GM23338 (cell line): Measurements from ENCODE around the gene DCAF5. TPM values are rescaled to one million over a fixed set of nuclear protein-coding genes. Genes with fewer than 3 reads are reported as not detected.

Source experiments
- ATAC-seq: fragments of 200-7000 bp; cut with Tn5 transposase; 3 replicates; pipeline ENCODE4 v1.9.1; 2020
- DNase-seq: peaks from one replicate; pipeline ENCODE4 v3.0.0-alpha.2; 2015; ENCODE audit warnings: low spot score
- H2AFZ ChIP-seq: fragments of 200-600 bp; sonication (generic); 2 replicates; pipeline ENCODE4 v1.8.0; 2016; ENCODE audit warnings: antibody characterized with exemption, mild to moderate bottlenecking, moderate library complexity
- H3F3A ChIP-seq: fragments of 200-600 bp; sonication (generic); replicated peaks from 2 replicates; pipeline ENCODE4 v1.8.0; 2017; ENCODE audit warnings: antibody characterized with exemption, mixed run types, low read depth
- H3K27ac ChIP-seq: fragments of 200-600 bp; sonication (generic); 2 replicates; pipeline ENCODE4 v1.6.1; 2016; ENCODE audit warnings: low read depth
- H3K27me3 ChIP-seq: fragments of 200-600 bp; sonication (generic); 2 replicates; pipeline ENCODE4 v1.8.0; 2016; ENCODE audit warnings: mild to moderate bottlenecking, mixed run types, moderate library complexity; ENCODE audit not compliant: insufficient read depth
- H3K36me3 ChIP-seq: fragments of 200-600 bp; sonication (generic); 2 replicates; pipeline ENCODE4 v1.8.0; 2016; ENCODE audit warnings: mild to moderate bottlenecking; ENCODE audit not compliant: insufficient read depth
- H3K4me1 ChIP-seq: fragments of 200-600 bp; sonication (generic); 2 replicates; pipeline ENCODE4 v1.8.0; 2016; ENCODE audit warnings: mild to moderate bottlenecking, moderate library complexity; ENCODE audit not compliant: insufficient read depth
- H3K4me2 ChIP-seq: fragments of 200-600 bp; sonication (generic); 2 replicates; pipeline ENCODE4 v1.7.1; 2017; ENCODE audit warnings: mixed run types
- H3K4me3 ChIP-seq: fragments of 200-600 bp; sonication (generic); 2 replicates; pipeline ENCODE4 v1.6.1; 2016; ENCODE audit warnings: mixed run types
- H3K79me2 ChIP-seq: fragments of 200-600 bp; sonication (generic); replicated peaks from 2 replicates; pipeline ENCODE4 v1.8.0; 2017; ENCODE audit warnings: mild to moderate bottlenecking; ENCODE audit not compliant: insufficient read depth
- H3K9me2 ChIP-seq: fragments of 200-600 bp; sonication (generic); 2 replicates; pipeline ENCODE4 v1.8.0; 2017; ENCODE audit not compliant: insufficient read depth
- H4K20me1 ChIP-seq: fragments of 200-600 bp; sonication (generic); replicated peaks from 2 replicates; pipeline ENCODE4 v1.8.0; 2017; ENCODE audit warnings: mild to moderate bottlenecking; ENCODE audit not compliant: insufficient read depth
- H3K27ac Mint-ChIP-seq: 2 replicates; pipeline ENCODE4 v1.8.0; 2020; ENCODE audit warnings: inconsistent platforms, mild to moderate bottlenecking, moderate library complexity, mixed read lengths
- H3K27me3 Mint-ChIP-seq: 3 replicates; pipeline ENCODE4 v1.8.0; 2022; ENCODE audit warnings: low read depth, mild to moderate bottlenecking, moderate library complexity, mixed read lengths, inconsistent platforms; ENCODE audit not compliant: insufficient read depth, poor library complexity
- H3K36me3 Mint-ChIP-seq: 3 replicates; pipeline ENCODE4 v1.8.0; 2021; ENCODE audit warnings: low read depth, mild to moderate bottlenecking, inconsistent platforms, moderate library complexity, mixed read lengths
- H3K4me1 Mint-ChIP-seq: 3 replicates; pipeline ENCODE4 v1.8.0; 2020; ENCODE audit warnings: mild to moderate bottlenecking, inconsistent platforms, mixed read lengths
- H3K4me3 Mint-ChIP-seq: 3 replicates; pipeline ENCODE4 v1.8.0; 2021; ENCODE audit warnings: moderate library complexity, mild to moderate bottlenecking, inconsistent platforms, mixed read lengths
- H3K9me3 Mint-ChIP-seq: 3 replicates; pipeline ENCODE4 v1.8.0; 2020; ENCODE audit warnings: moderate library complexity, mild to moderate bottlenecking, inconsistent platforms, mixed read lengths
- CREB1 ChIP-seq: fragments of 250-450 bp; sonication (Bioruptor Pico); IDR thresholded peaks from 2 replicates; pipeline ENCODE4 v1.5.0; 2020; ENCODE audit warnings: low read depth, mild to moderate bottlenecking, moderate library complexity
- CTCF ChIP-seq, 2 experiments: fragments of 200-600 bp in 1 of 2; sonication (generic) in 1 of 2; conservative IDR thresholded peaks; 2 replicates each; pipeline versions ENCODE4 v1.5.1 to v1.6.1; 2016 to 2017; ENCODE audit warnings: antibody characterized with exemption in 2 of 2, low read depth in 2 of 2, mild to moderate bottlenecking in 2 of 2, moderate library complexity in 1 of 2
- EZH2 ChIP-seq: fragments of 200-600 bp; sonication (generic); IDR thresholded peaks from one replicate; pipeline ENCODE4 v1.8.0; 2017; ENCODE audit warnings: antibody characterized with exemption, mild to moderate bottlenecking, low read depth; ENCODE audit not compliant: unreplicated experiment
- EZH2phosphoT487 ChIP-seq: fragments of 200-600 bp; sonication (generic); IDR thresholded peaks from one replicate; pipeline ENCODE4 v1.8.1; 2018; ENCODE audit warnings: antibody characterized with exemption; ENCODE audit not compliant: unreplicated experiment
- JUNB ChIP-seq: IDR thresholded peaks from one replicate; pipeline ENCODE4 v1.6.1; 2016; ENCODE audit warnings: antibody characterized with exemption; ENCODE audit not compliant: unreplicated experiment
- NANOG ChIP-seq: IDR thresholded peaks from 2 replicates; pipeline ENCODE4 v1.6.1; 2016; ENCODE audit warnings: antibody characterized with exemption, borderline replicate concordance
- POLR2AphosphoS5 ChIP-seq: IDR thresholded peaks from 2 replicates; pipeline ENCODE4 v1.6.1; 2016; ENCODE audit warnings: antibody characterized with exemption, low read depth
- STAT1 ChIP-seq: IDR thresholded peaks from one replicate; pipeline ENCODE4 v1.6.1; 2016; ENCODE audit warnings: antibody characterized with exemption; ENCODE audit not compliant: unreplicated experiment
- ZNF114 ChIP-seq: fragments of 250-450 bp; sonication (Bioruptor Pico); IDR thresholded peaks from 2 replicates; pipeline ENCODE4 v1.5.0; 2020; ENCODE audit warnings: mild to moderate bottlenecking, moderate library complexity
- ZNF331 ChIP-seq: fragments of 250-450 bp; sonication (Bioruptor Pico); IDR thresholded peaks from 2 replicates; pipeline ENCODE4 v1.5.0; 2020; ENCODE audit warnings: low read depth, mild to moderate bottlenecking, moderate library complexity
- polyA plus RNA-seq: library from polyadenylated mRNA; unstranded; fragments of >200 nt; fragmentation: Nextera tagmentation; extraction: Ambion mirVana; gene quantifications from 2 replicates; pipeline ENCODE4 v1.2.1, GENCODE V29; 2016
- total RNA-seq: library from RNA; depleted of rRNA; stranded (reverse); fragments of >200 nt; shearing (Covaris generic); gene quantifications from 2 replicates; pipeline ENCODE4 v1.2.3, GENCODE V29; 2014
- TF ChIP-seq, protein P1 (sequence below): IDR thresholded peaks from 2 replicates; pipeline ENCODE4 v1.6.1; 2016; ENCODE audit warnings: antibody characterized with exemption

The DCAF5 gene
- total and polyA plus RNA-seq, 2 experiments from 2014 or later: 14.0 to 15.2 TPM

GRCh38 chr14:69149461-69150244 is 3.3 kb downstream of the DCAF5 start (continued):
- TF ChIP-seq JUNB: no peak
- TF ChIP-seq CTCF (conservative IDR thresholded peaks at IDR 0.05; ENCODE audit: low read depth in 2 of 2): no peak
- TF ChIP-seq, protein P1, sequence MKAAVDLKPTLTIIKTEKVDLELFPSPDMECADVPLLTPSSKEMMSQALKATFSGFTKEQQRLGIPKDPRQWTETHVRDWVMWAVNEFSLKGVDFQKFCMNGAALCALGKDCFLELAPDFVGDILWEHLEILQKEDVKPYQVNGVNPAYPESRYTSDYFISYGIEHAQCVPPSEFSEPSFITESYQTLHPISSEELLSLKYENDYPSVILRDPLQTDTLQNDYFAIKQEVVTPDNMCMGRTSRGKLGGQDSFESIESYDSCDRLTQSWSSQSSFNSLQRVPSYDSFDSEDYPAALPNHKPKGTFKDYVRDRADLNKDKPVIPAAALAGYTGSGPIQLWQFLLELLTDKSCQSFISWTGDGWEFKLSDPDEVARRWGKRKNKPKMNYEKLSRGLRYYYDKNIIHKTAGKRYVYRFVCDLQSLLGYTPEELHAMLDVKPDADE: no peak
- no peak for TF ChIP-seq POLR2AphosphoS5
- TF ChIP-seq ZNF331 (CRISPR knock-in tag): no peak
- no peak for TF ChIP-seq EZH2phosphoT487

- H3K79me2 ChIP-seq: peaks cover 39% of the 10 kb centered on the region
- no peak for TF ChIP-seq STAT1
- TF ChIP-seq NANOG: no peak
- TF ChIP-seq EZH2phosphoT487: no peak
- TF ChIP-seq JUNB: no peak
- TF ChIP-seq ZNF114 (CRISPR knock-in tag): no peak
- TF ChIP-seq CTCF (conservative IDR thresholded peaks at IDR 0.05; ENCODE audit: low read depth in 2 of 2): no peak
- no peak for TF ChIP-seq POLR2AphosphoS5
- TF ChIP-seq CREB1 (CRISPR knock-in tag): no peak
- TF ChIP-seq, protein P1: no peak
- TF ChIP-seq EZH2: no peak
Measured at GRCh38 chr14:69142101-69142500, 10.8 kb downstream of the DCAF5 start.

More at GRCh38 chr14:69142101-69142500, 10.8 kb downstream of the DCAF5 start:
- H3K4me2 ChIP-seq: no peak overlapping the region
- H3K4me1 ChIP-seq: peaks cover 9% of the 10 kb centered on the region
- H3K27me3 ChIP-seq: no peaks in the 10 kb centered on the region
- no peak overlapping the region for H2AFZ ChIP-seq
- Mint-ChIP-seq H3K4me1 (peaks cover 24% of the 10 kb centered on the region), H3K4me3 (no peak overlapping the region), H3K27me3 (no peaks in the 10 kb centered on the region), H3K9me3 (no peaks in the 10 kb centered on the region), H3K36me3 (no peaks in the 10 kb centered on the region), H3K27ac (no peak overlapping the region)
- no peak overlapping the region for H3K4me3 ChIP-seq
- H3F3A ChIP-seq: no peaks in the 10 kb centered on the region
- peaks cover 3% of the 10 kb centered on the region; the same call in 1 of the 2 replicates for H4K20me1 ChIP-seq
- DNase-seq: no peak
- no peaks in the 10 kb centered on the region for H3K36me3 ChIP-seq
- no peaks in the 10 kb centered on the region for H3K9me2 ChIP-seq
- H3K27ac ChIP-seq: no peak overlapping the region
- no peak for ATAC-seq
